HepG2 (cell line): Measurements from ENCODE around the gene PPP1R15B. TPM values are rescaled to one million over a fixed set of nuclear protein-coding genes. Genes with fewer than 3 reads are reported as not detected.
A peak's percentile ranks its signal among the peaks of the same experiment; 100 is the strongest.

Experiments
- ATF4 ChIP-seq, 2 experiments: fragments of 450-650 bp in 1 of 2; sonication (generic) in 1 of 2; formaldehyde crosslinking; IDR thresholded peaks; 2 replicates each; pipeline versions ENCODE4 v1.5.0 to v1.8.0; 2020 to 2022; ENCODE audit warnings: mild to moderate bottlenecking in 1 of 2, missing genetic modification reagents in 1 of 2
- ATM ChIP-seq: fragments of 450-650 bp; IDR thresholded peaks from 2 replicates; pipeline ENCODE4 v1.7.1; 2017; ENCODE audit warnings: mild to moderate bottlenecking, borderline replicate concordance
- ELF4 ChIP-seq: sonication (generic); formaldehyde crosslinking; IDR thresholded peaks from 2 replicates; pipeline ENCODE4 v1.5.0; 2020; ENCODE audit warnings: missing genetic modification reagents, mild to moderate bottlenecking, moderate library complexity, borderline replicate concordance
- FOSL1 ChIP-seq: sonication (generic); formaldehyde crosslinking; IDR thresholded peaks from 2 replicates; pipeline ENCODE4 v1.9.0; 2021; ENCODE audit warnings: missing genetic modification reagents, borderline replicate concordance
- FOSL2 ChIP-seq: sonication (generic); formaldehyde crosslinking; IDR thresholded peaks from 2 replicates; pipeline ENCODE4 v1.4.0; 2020; ENCODE audit warnings: missing genetic modification reagents
- HNRNPL ChIP-seq: fragments of 200-400 bp; formaldehyde crosslinking; IDR thresholded peaks from 2 replicates; pipeline ENCODE4 v1.6.1; 2017; ENCODE audit warnings: mild to moderate bottlenecking, low read depth, low read length
- IRF1 ChIP-seq: sonication (generic); formaldehyde crosslinking; IDR thresholded peaks from 2 replicates; pipeline ENCODE4 v1.4.0; 2020; ENCODE audit warnings: low read depth, mild to moderate bottlenecking, missing genetic modification reagents
- MIER3 ChIP-seq: IDR thresholded peaks from 2 replicates; pipeline ENCODE4 v1.6.1; 2016; ENCODE audit warnings: missing compliant biosample characterization, borderline replicate concordance
- MXD4 ChIP-seq: IDR thresholded peaks from 2 replicates; pipeline ENCODE4 v1.6.1; 2016; ENCODE audit warnings: mild to moderate bottlenecking, missing biosample characterization, missing genetic modification reagents
- RARG ChIP-seq: sonication (generic); formaldehyde crosslinking; IDR thresholded peaks from 2 replicates; pipeline ENCODE4 v1.4.0; 2020; ENCODE audit warnings: low read depth, mild to moderate bottlenecking, missing genetic modification reagents
- RFX3 ChIP-seq: IDR thresholded peaks from 2 replicates; pipeline ENCODE4 v1.6.1; 2016; ENCODE audit warnings: missing biosample characterization, missing genetic modification reagents
- ZBTB38 ChIP-seq: sonication (generic); formaldehyde crosslinking; IDR thresholded peaks from 2 replicates; pipeline ENCODE4 v1.5.1; 2020; ENCODE audit warnings: mild to moderate bottlenecking, missing genetic modification reagents
- ZFP36L1 ChIP-seq: sonication (generic); formaldehyde crosslinking; IDR thresholded peaks from 2 replicates; pipeline ENCODE4 v1.8.0; 2022; ENCODE audit warnings: mild to moderate bottlenecking, missing genetic modification reagents, moderate library complexity
- ZNF343 ChIP-seq: sonication (generic); formaldehyde crosslinking; IDR thresholded peaks from 2 replicates; pipeline ENCODE4 v1.4.0; 2020; ENCODE audit warnings: mild to moderate bottlenecking, missing genetic modification reagents
- ZNF496 ChIP-seq: sonication (generic); formaldehyde crosslinking; IDR thresholded peaks from 2 replicates; pipeline ENCODE4 v1.8.1; 2023; ENCODE audit warnings: mild to moderate bottlenecking, moderate library complexity, missing genetic modification reagents; ENCODE audit not compliant: insufficient replicate concordance
- ZNF574 ChIP-seq: sonication (generic); formaldehyde crosslinking; IDR thresholded peaks from 2 replicates; pipeline ENCODE4 v1.4.0; 2020; ENCODE audit warnings: missing genetic modification reagents
- ZNF577 ChIP-seq: sonication (generic); formaldehyde crosslinking; IDR thresholded peaks from 2 replicates; pipeline ENCODE4 v1.4.0; 2020; ENCODE audit warnings: mild to moderate bottlenecking, low read depth, missing genetic modification reagents, borderline replicate concordance
- ZNF598 ChIP-seq: sonication (generic); formaldehyde crosslinking; IDR thresholded peaks from 2 replicates; pipeline ENCODE4 v1.5.1; 2020; ENCODE audit warnings: mild to moderate bottlenecking, missing genetic modification reagents, borderline replicate concordance
- ZNF609 ChIP-seq: sonication (generic); formaldehyde crosslinking; IDR thresholded peaks from 2 replicates; pipeline ENCODE4 v1.4.0; 2020; ENCODE audit warnings: mild to moderate bottlenecking, missing genetic modification reagents, borderline replicate concordance
- polyA plus RNA-seq, 8 experiments: library from polyadenylated mRNA; depleted of rRNA in 3 of 8; stranded (reverse) in 7 of 8; unstranded in 1 of 8; fragments of >200 nt; fragmentation: Illumina TruSeq in 4 of 8; extraction: Trizol in 4 of 8; gene quantifications; 2 replicates each; pipeline versions ENCODE4 v1.2.1 to v1.2.3, GENCODE V29; 2011 to 2016; ENCODE audit warnings: low read depth in 4 of 8, missing spikeins in 1 of 8, mixed read lengths in 1 of 8; ENCODE audit not compliant: insufficient read depth in 1 of 8
- total RNA-seq, 5 experiments: library from RNA; depleted of rRNA; stranded (reverse); fragments of >200 nt; fragmentation: Illumina TruSeq; extraction: Trizol; gene quantifications; 2 replicates each; pipeline ENCODE4 v1.2.3, GENCODE V29; 2016; ENCODE audit warnings: low read depth in 1 of 5

The PPP1R15B gene
- total and polyA plus RNA-seq, 2 of the 13 experiments (the other 11 are each of a cell fraction or from before 2014, with no cell fraction given), result 13.4 to 23.8 TPM

GRCh38 chr1:204376919-204377799 lies 34.5 kb downstream of the PPP1R15B start (continued):
- TF ChIP-seq ELF4 (CRISPR knock-in tag) (0 out of 2 replicates have a peak, but pooled peaks have one; percentile 21), ZNF496 (no peak), ZNF598 (CRISPR knock-in tag) (no peak), RARG (CRISPR knock-in tag) (0 out of 2 replicates have a peak, but pooled peaks have one; percentile 28), ZFP36L1 (0 out of 2 replicates have a peak, but pooled peaks have one; percentile 39), IRF1 (CRISPR knock-in tag) (no peak), RFX3 (CRISPR knock-in tag) (no peak), FOSL1 (no peak), ZBTB38 (CRISPR knock-in tag) (0 out of 2 replicates have a peak, but pooled peaks have one; percentile 18), ZNF577 (CRISPR knock-in tag) (no peak), MIER3 (CRISPR knock-in tag) (peak; percentile 61; the same call in 1 of the 2 replicates), ZNF574 (CRISPR knock-in tag) (no peak; the same call in 1 of the 2 replicates), ATM (no peak), ZNF343 (CRISPR knock-in tag) (no peak), HNRNPL (peak; percentile 75), ZNF609 (CRISPR knock-in tag) (0 out of 2 replicates have a peak, but pooled peaks have one; percentile 25), FOSL2 (CRISPR knock-in tag) (peak; percentile 73), MXD4 (0 out of 2 replicates have a peak, but pooled peaks have one; percentile 27), ATF4 (CRISPR knock-in tag; IDR thresholded peaks at IDR 0.05) (no peak)
